ENCODE measurements around the gene THRB.
"Not testable (repeated sequence)": the region's sequence is repeated elsewhere in the genome, so short reads cannot be mapped to it uniquely, and the experiment has no call there.

Gene THRB

GRCh38 chr3:24400015-24400414, 94.6 kb downstream of the THRB start:
- DNase-seq: no peak

GRCh38 chr3:24399614-24400013, 95.0 kb downstream of the THRB start:
- no peak for DNase-seq

GRCh38 chr3:24398712-24399111, 95.9 kb downstream of the THRB start:
- not testable (repeated sequence) for DNase-seq

GRCh38 chr3:24396338-24396737, 98.3 kb downstream of the THRB start:
- no peak for DNase-seq

GRCh38 chr3:24394754-24395153, 99.9 kb downstream of the THRB start:
- DNase-seq: no peak

GRCh38 chr3:24393316-24393715, 101.3 kb downstream of the THRB start:
- no peak for DNase-seq

- DNase-seq: no peak
Observed at GRCh38 chr3:24390169-24391130, 104.2 kb downstream of the THRB start.

GRCh38 chr3:24389108-24390090, 105.3 kb downstream of the THRB start:
- DNase-seq: no peak

- no peak for DNase-seq
Observed at GRCh38 chr3:24388611-24389010, 106.0 kb downstream of the THRB start.

GRCh38 chr3:24388159-24388558, 106.5 kb downstream of the THRB start:
- no peak for DNase-seq

GRCh38 chr3:24387493-24387892, 107.2 kb downstream of the THRB start:
- no peak for DNase-seq

- DNase-seq: no peak
Observed at GRCh38 chr3:24387000-24387399, 107.7 kb downstream of the THRB start.

GRCh38 chr3:24386458-24386857, 108.2 kb downstream of the THRB start:
- no peak for DNase-seq

- DNase-seq: no peak
Observed at GRCh38 chr3:24385012-24385615, 109.5 kb downstream of the THRB start.

- no peak for DNase-seq
Observed at GRCh38 chr3:24382647-24383046, 112.0 kb downstream of the THRB start.

GRCh38 chr3:24379936-24380335, 114.7 kb downstream of the THRB start:
- DNase-seq: no peak

GRCh38 chr3:24378313-24378712, 116.3 kb downstream of the THRB start:
- no peak for DNase-seq

- DNase-seq: no peak
Observed at GRCh38 chr3:24377218-24377993, 117.2 kb downstream of the THRB start.

GRCh38 chr3:24375947-24376384, 118.7 kb downstream of the THRB start:
- DNase-seq: no peak

- DNase-seq: no peak
Observed at GRCh38 chr3:24374801-24375200, 119.8 kb downstream of the THRB start.

GRCh38 chr3:24373198-24373959, 121.3 kb downstream of the THRB start:
- DNase-seq: no peak

Measured in NK-92 treated with Interleukin-12 subunit alpha and Interleukin-12 subunit beta, amount 100 ng/mL, for 24 hours (cell line).